Measurements from ENCODE around the gene GNL2. TPM values are rescaled to one million over a fixed set of nuclear protein-coding genes. Genes with fewer than 3 reads are reported as not detected.

Gene GNL2
- total RNA-seq, 1 experiment from 2014 or later = 51.9 TPM

DNA sequence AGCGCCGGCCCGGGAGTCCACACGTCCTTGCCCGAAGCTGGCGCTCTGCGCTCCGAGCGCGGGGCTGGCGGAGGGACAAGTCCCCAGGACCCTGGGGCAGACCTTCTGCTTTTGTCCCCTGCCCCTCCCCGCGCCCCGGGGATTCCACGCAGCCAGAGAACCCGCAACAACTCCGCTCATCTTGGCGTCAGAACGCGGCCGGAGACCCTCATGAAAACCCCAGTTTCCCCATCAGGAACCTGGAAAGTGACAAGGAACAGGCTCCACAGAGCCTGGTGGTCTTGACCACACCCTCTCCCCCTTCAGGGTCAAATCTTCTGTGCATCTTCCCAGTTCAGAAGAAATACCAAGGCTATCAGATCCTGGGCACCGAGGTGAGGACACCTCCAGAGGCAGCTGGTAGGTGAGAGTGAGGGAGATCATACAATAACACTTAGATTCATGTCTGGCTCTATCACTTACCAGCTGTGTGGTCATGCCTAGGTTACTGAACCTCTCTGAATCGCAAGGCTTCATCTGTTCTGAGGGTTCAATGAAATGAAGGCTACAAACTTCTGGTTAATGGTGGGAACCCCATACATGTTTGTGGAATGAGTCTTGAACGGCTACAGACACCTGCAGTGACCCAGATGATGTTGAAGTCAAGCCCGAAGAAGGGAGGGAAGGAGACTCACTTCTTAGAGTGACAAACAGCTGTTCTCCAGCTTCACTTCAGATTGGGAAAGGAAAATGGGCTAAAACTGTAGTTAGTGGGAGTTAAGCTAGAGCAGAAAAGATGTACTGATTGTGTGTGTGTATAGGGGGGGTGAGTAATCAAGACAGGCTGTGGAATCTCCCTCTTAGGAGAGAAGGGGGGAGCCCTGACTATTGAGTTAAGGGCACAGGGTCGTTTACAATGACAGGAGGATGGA, 39.5 kb upstream of the GNL2 start:
- H4K20me1 ChIP-seq (ENCODE audit: insufficient read depth) = no peaks in the 10 kb centered on the region; the same call in 1 of the 2 replicates
- DNase-seq = no peak
- TF ChIP-seq, protein P1, sequence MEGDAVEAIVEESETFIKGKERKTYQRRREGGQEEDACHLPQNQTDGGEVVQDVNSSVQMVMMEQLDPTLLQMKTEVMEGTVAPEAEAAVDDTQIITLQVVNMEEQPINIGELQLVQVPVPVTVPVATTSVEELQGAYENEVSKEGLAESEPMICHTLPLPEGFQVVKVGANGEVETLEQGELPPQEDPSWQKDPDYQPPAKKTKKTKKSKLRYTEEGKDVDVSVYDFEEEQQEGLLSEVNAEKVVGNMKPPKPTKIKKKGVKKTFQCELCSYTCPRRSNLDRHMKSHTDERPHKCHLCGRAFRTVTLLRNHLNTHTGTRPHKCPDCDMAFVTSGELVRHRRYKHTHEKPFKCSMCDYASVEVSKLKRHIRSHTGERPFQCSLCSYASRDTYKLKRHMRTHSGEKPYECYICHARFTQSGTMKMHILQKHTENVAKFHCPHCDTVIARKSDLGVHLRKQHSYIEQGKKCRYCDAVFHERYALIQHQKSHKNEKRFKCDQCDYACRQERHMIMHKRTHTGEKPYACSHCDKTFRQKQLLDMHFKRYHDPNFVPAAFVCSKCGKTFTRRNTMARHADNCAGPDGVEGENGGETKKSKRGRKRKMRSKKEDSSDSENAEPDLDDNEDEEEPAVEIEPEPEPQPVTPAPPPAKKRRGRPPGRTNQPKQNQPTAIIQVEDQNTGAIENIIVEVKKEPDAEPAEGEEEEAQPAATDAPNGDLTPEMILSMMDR (conservative IDR thresholded peaks at IDR 0.05) = no peak
- TF ChIP-seq EZH2 (IDR thresholded peaks at IDR 0.05; ENCODE audit: low read depth) = no peak
- H3K4me1 ChIP-seq (replicated peaks; ENCODE audit: insufficient read depth) = no peaks in the 10 kb centered on the region
- no peak overlapping the region for H2AFZ ChIP-seq
- no TSS peak for BruUV-seq (replicated peaks)
- intact Hi-C loops (cut with micrococcal nuclease; ENCODE audit: unreplicated experiment) = no loop called here
- no peaks in the 10 kb centered on the region for H3K79me2 ChIP-seq (ENCODE audit: low read depth)
- H3K27ac ChIP-seq = no peak overlapping the region
- no peak overlapping the region for H3K4me3 ChIP-seq
- H3F3A ChIP-seq (ENCODE audit: insufficient read depth, low read depth) = no peaks in the 10 kb centered on the region
- no peaks in the 10 kb centered on the region for H3K9me2 ChIP-seq (ENCODE audit: insufficient read depth)
- ChIA-PET POLR2A (ENCODE audit: unreplicated experiment) (no interaction called here), CTCF (no interaction called here)
- no peaks in the 10 kb centered on the region for H3K36me3 ChIP-seq (ENCODE audit: low read depth)
- peaks cover 100% of the 10 kb centered on the region for H3K27me3 ChIP-seq (ENCODE audit: insufficient read depth, low read depth)
- no peak overlapping the region for H3K4me2 ChIP-seq
- no peaks in the 10 kb centered on the region for H3K9me3 ChIP-seq (ENCODE audit: insufficient read depth, low read depth)

DNA sequence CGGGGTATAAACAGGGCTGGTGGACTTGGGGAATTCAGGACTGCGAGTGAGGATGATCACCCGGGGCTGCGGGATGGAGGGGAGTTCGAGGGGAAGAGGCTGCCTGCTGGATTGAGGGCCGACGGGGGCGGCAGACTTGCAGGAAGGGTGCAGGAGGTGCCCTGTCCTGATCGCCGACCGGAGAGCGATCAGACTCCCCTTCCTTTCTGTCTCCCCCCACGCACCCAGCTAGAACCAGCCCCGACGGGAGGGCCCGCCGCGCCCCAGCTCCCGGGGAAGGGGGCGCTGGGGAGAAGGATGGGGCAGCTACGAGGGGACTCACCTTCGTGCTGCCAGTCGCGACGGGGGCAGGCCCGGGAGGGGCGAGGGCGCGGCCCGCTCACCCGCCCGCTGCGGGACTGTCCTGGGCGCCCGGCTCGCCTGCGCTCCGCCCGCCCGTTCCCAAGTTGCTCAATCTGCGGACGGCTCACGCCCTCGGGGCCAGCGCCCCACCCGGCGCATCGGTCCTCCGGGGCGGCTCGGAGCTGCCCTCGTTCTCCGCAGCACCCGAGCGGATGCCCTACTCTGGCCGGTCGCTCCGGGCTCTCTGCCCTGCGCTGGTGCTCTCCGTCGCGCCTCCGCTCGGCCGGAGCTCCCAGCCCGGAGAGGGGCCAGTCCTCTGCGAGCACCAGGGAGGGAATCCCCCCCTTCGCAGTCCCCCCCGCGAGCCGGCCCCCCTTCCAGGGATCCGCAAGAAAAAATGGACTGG, 38.7 kb upstream of the GNL2 start, which contains the start of gene RSPO1:
Gene RSPO1, minus strand, starts transcription at position 649 of the 748 bp plus-strand sequence. CDS start 5,231 bp downstream, outside the sequence.
- ChIA-PET POLR2A (ENCODE audit: unreplicated experiment) (no interaction called here), CTCF (no interaction called here)
- DNase-seq = no peak
- intact Hi-C loops (cut with micrococcal nuclease; ENCODE audit: unreplicated experiment) = no loop called here
- Histone ChIP-seq H3K79me2 (ENCODE audit: low read depth) (no peaks in the 10 kb centered on the region), H3F3A (ENCODE audit: insufficient read depth, low read depth) (no peaks in the 10 kb centered on the region), H3K9me3 (ENCODE audit: insufficient read depth, low read depth) (no peaks in the 10 kb centered on the region), H3K4me3 (no peak within 1 kb of the TSS), H3K27me3 (ENCODE audit: insufficient read depth, low read depth) (peaks cover 100% of the 10 kb centered on the region), H3K27ac (no peak within 1 kb of the TSS), H2AFZ (no peak within 1 kb of the TSS), H3K36me3 (ENCODE audit: low read depth) (no peaks in the 10 kb centered on the region), H3K4me2 (no peak within 1 kb of the TSS), H3K4me1 (replicated peaks; ENCODE audit: insufficient read depth) (no peaks in the 10 kb centered on the region), H3K9me2 (ENCODE audit: insufficient read depth) (no peaks in the 10 kb centered on the region), H4K20me1 (ENCODE audit: insufficient read depth) (no peaks in the 10 kb centered on the region; the same call in 1 of the 2 replicates)
- TF ChIP-seq, protein P1 (conservative IDR thresholded peaks at IDR 0.05) = no peak
- no peak for TF ChIP-seq EZH2 (IDR thresholded peaks at IDR 0.05; ENCODE audit: low read depth)
- BruUV-seq (replicated peaks) = no TSS peak

DNA sequence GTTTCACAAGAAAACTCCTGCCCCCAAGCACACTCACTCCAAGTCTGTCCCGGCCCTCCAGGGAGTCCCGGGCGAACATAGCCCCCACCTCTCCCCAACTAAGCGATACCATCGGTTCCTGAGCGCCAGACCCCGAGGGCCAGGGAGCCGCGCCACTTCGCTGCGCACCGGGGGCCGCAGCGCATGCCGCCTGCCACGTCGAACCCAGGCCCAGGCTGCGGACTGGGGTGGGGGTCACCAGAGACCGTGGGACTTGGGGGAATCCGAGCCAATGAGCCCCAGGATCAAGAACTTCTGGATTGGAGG, 38.2 kb upstream of the GNL2 start:
- ChIA-PET CTCF (no interaction called here), POLR2A (ENCODE audit: unreplicated experiment) (no interaction called here)
- DNase-seq = no peak
- Histone ChIP-seq H3F3A (ENCODE audit: insufficient read depth, low read depth) (no peaks in the 10 kb centered on the region), H3K4me2 (no peak overlapping the region), H3K79me2 (ENCODE audit: low read depth) (no peaks in the 10 kb centered on the region), H3K9me2 (ENCODE audit: insufficient read depth) (no peaks in the 10 kb centered on the region), H3K27ac (no peak overlapping the region), H2AFZ (no peak overlapping the region), H4K20me1 (ENCODE audit: insufficient read depth) (no peaks in the 10 kb centered on the region; the same call in 1 of the 2 replicates), H3K9me3 (ENCODE audit: insufficient read depth, low read depth) (no peaks in the 10 kb centered on the region), H3K36me3 (ENCODE audit: low read depth) (no peaks in the 10 kb centered on the region), H3K4me3 (no peak overlapping the region), H3K4me1 (replicated peaks; ENCODE audit: insufficient read depth) (no peaks in the 10 kb centered on the region), H3K27me3 (ENCODE audit: insufficient read depth, low read depth) (peaks cover 100% of the 10 kb centered on the region)
- BruUV-seq (replicated peaks) = no TSS peak
- intact Hi-C loops (cut with micrococcal nuclease; ENCODE audit: unreplicated experiment) = no loop called here
- TF ChIP-seq EZH2 (IDR thresholded peaks at IDR 0.05; ENCODE audit: low read depth) = no peak
- TF ChIP-seq, protein P1 (conservative IDR thresholded peaks at IDR 0.05) = no peak

Data from PC-9 (cell line).